ENCODE results near the gene TRAF3IP1. TPM values are rescaled to one million over a fixed set of nuclear protein-coding genes. Genes with fewer than 3 reads are reported as not detected.

Gene TRAF3IP1
- polyA plus RNA-seq, 1 donor from 2014 or later, result 12.5 TPM

DNA sequence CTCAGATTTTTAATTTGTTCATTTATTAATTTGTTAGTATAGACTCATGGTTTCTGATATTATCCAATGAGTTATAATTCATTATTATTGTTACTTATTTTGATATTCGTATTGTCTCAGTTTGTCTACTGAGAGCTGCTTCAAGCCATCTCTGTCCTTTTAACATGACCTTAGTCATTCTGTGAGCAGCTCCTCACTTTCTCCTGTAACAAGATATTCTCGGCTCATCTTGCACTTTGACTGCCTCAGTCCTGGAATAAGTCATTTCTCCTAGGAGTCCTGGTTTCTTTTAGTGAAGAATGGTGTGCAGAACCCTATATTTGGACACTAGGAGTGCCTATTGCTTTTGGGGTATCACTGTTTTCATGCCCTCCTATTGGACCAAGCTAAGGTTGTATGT lies 119.6 kb downstream of the TRAF3IP1 start:
- H4K20me1 ChIP-seq (ENCODE audit: insufficient read depth), result no peaks in the 10 kb centered on the region
- H3F3A ChIP-seq (ENCODE audit: insufficient read depth, low read length, poor library complexity, severe bottlenecking), result no peaks in the 10 kb centered on the region
- no peak overlapping the region for H3K9ac ChIP-seq (ENCODE audit: low read length)
- no peaks in the 10 kb centered on the region for H3K9me2 ChIP-seq (ENCODE audit: insufficient read depth, low read length)
- H3K9me3 ChIP-seq (ENCODE audit: low read length), result no peaks in the 10 kb centered on the region
- H3K36me3 ChIP-seq (ENCODE audit: insufficient read depth, low read length), result no peaks in the 10 kb centered on the region
- peaks cover 26% of the 10 kb centered on the region for H3K79me2 ChIP-seq (replicated peaks; ENCODE audit: insufficient read depth, low read length)
- no peak overlapping the region for H3K4me2 ChIP-seq (ENCODE audit: low read length)
- no peaks in the 10 kb centered on the region for H3K27me3 ChIP-seq (ENCODE audit: insufficient read depth, low read depth, low read length)
- no peak overlapping the region for H3K4me3 ChIP-seq (ENCODE audit: low read length)
- TF ChIP-seq MXI1 (conservative IDR thresholded peaks at IDR 0.05; ENCODE audit: poor library complexity, severe bottlenecking) (no peak), POLR2AphosphoS5 (IDR thresholded peaks at IDR 0.05) (no peak), SMC3 (conservative IDR thresholded peaks at IDR 0.05; ENCODE audit: poor library complexity) (no peak), EP300 (conservative IDR thresholded peaks at IDR 0.05; ENCODE audit: poor library complexity, severe bottlenecking) (no peak), EZH2 (IDR thresholded peaks at IDR 0.05; ENCODE audit: borderline replicate concordance, insufficient read depth, low read length, poor library complexity, severe bottlenecking) (no peak), TAF1 (IDR thresholded peaks at IDR 0.05; ENCODE audit: low read depth) (no peak), RAD21 (conservative IDR thresholded peaks at IDR 0.05) (no peak)
- TF ChIP-seq, protein P1, sequence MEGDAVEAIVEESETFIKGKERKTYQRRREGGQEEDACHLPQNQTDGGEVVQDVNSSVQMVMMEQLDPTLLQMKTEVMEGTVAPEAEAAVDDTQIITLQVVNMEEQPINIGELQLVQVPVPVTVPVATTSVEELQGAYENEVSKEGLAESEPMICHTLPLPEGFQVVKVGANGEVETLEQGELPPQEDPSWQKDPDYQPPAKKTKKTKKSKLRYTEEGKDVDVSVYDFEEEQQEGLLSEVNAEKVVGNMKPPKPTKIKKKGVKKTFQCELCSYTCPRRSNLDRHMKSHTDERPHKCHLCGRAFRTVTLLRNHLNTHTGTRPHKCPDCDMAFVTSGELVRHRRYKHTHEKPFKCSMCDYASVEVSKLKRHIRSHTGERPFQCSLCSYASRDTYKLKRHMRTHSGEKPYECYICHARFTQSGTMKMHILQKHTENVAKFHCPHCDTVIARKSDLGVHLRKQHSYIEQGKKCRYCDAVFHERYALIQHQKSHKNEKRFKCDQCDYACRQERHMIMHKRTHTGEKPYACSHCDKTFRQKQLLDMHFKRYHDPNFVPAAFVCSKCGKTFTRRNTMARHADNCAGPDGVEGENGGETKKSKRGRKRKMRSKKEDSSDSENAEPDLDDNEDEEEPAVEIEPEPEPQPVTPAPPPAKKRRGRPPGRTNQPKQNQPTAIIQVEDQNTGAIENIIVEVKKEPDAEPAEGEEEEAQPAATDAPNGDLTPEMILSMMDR (IDR thresholded peaks at IDR 0.05; ENCODE audit: poor library complexity, severe bottlenecking), result no peak
- TF ChIP-seq, protein P2, sequence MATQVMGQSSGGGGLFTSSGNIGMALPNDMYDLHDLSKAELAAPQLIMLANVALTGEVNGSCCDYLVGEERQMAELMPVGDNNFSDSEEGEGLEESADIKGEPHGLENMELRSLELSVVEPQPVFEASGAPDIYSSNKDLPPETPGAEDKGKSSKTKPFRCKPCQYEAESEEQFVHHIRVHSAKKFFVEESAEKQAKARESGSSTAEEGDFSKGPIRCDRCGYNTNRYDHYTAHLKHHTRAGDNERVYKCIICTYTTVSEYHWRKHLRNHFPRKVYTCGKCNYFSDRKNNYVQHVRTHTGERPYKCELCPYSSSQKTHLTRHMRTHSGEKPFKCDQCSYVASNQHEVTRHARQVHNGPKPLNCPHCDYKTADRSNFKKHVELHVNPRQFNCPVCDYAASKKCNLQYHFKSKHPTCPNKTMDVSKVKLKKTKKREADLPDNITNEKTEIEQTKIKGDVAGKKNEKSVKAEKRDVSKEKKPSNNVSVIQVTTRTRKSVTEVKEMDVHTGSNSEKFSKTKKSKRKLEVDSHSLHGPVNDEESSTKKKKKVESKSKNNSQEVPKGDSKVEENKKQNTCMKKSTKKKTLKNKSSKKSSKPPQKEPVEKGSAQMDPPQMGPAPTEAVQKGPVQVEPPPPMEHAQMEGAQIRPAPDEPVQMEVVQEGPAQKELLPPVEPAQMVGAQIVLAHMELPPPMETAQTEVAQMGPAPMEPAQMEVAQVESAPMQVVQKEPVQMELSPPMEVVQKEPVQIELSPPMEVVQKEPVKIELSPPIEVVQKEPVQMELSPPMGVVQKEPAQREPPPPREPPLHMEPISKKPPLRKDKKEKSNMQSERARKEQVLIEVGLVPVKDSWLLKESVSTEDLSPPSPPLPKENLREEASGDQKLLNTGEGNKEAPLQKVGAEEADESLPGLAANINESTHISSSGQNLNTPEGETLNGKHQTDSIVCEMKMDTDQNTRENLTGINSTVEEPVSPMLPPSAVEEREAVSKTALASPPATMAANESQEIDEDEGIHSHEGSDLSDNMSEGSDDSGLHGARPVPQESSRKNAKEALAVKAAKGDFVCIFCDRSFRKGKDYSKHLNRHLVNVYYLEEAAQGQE (IDR thresholded peaks at IDR 0.05; ENCODE audit: borderline replicate concordance), result no peak
- H2AFZ ChIP-seq (ENCODE audit: low read depth, low read length), result no peak overlapping the region
- no peak overlapping the region for H3K27ac ChIP-seq (ENCODE audit: low read length)

DNA sequence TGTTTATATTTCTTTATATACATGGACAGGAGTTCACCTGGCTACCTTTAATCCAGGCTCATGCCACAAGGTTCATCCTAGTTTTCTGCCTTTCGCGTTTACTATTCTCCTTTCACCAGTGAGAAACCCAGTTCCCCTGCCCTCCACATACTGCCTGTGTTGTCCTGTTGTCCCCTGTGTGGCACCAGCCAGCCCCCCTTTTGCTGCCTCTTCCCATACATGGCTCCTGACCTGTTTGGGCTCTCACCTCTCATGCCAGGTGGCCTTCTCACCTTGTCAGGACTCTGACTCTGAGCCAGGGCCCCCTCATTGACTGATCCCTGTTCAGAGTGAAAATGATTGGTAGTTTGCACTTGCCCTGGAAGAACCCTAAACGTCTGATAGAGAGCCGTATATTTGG lies 120.0 kb downstream of the TRAF3IP1 start:
- no peaks in the 10 kb centered on the region for H3K36me3 ChIP-seq (ENCODE audit: insufficient read depth, low read length)
- H4K20me1 ChIP-seq (ENCODE audit: insufficient read depth), result no peaks in the 10 kb centered on the region
- no peak overlapping the region for H3K9ac ChIP-seq (ENCODE audit: low read length)
- H3K4me3 ChIP-seq (ENCODE audit: low read length), result no peak overlapping the region
- H3K79me2 ChIP-seq (replicated peaks; ENCODE audit: insufficient read depth, low read length), result peaks cover 26% of the 10 kb centered on the region
- H3K4me2 ChIP-seq (ENCODE audit: low read length), result no peak overlapping the region
- H3K9me3 ChIP-seq (ENCODE audit: low read length), result no peaks in the 10 kb centered on the region
- H3K27ac ChIP-seq (ENCODE audit: low read length), result no peak overlapping the region
- H3F3A ChIP-seq (ENCODE audit: insufficient read depth, low read length, poor library complexity, severe bottlenecking), result no peaks in the 10 kb centered on the region
- no peaks in the 10 kb centered on the region for H3K27me3 ChIP-seq (ENCODE audit: insufficient read depth, low read depth, low read length)
- no peaks in the 10 kb centered on the region for H3K9me2 ChIP-seq (ENCODE audit: insufficient read depth, low read length)
- no peak overlapping the region for H2AFZ ChIP-seq (ENCODE audit: low read depth, low read length)
- TF ChIP-seq EP300 (conservative IDR thresholded peaks at IDR 0.05; ENCODE audit: poor library complexity, severe bottlenecking), result no peak

DNA sequence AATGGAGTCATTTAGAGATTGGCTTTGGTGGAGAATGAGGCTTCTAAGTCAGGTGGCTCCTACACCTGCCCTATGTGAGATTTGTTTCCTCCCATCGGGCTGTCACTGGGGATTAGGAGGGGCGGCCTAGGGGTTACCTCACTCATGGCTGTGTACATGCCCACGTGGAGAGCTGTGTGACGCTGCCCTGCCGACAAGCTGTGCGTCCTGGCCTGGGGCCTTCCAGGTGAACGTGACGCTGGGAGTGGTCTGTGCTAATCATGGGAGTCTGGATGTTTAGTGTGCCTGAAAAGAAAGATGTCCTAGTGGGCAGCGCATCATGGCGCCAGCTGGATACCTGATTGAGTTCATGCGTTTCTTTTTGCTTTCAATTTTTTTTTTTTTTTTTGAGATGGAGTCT lies 120.4 kb downstream of the TRAF3IP1 start:
- no peak overlapping the region for H3K27ac ChIP-seq (ENCODE audit: low read length)
- H4K20me1 ChIP-seq (ENCODE audit: insufficient read depth), result no peaks in the 10 kb centered on the region
- H3K9ac ChIP-seq (ENCODE audit: low read length), result no peak overlapping the region
- H2AFZ ChIP-seq (ENCODE audit: low read depth, low read length), result no peak overlapping the region
- H3F3A ChIP-seq (ENCODE audit: insufficient read depth, low read length, poor library complexity, severe bottlenecking), result no peaks in the 10 kb centered on the region
- no peaks in the 10 kb centered on the region for H3K9me3 ChIP-seq (ENCODE audit: low read length)
- H3K36me3 ChIP-seq (ENCODE audit: insufficient read depth, low read length), result no peaks in the 10 kb centered on the region
- no peaks in the 10 kb centered on the region for H3K27me3 ChIP-seq (ENCODE audit: insufficient read depth, low read depth, low read length)
- no peak overlapping the region for H3K4me2 ChIP-seq (ENCODE audit: low read length)
- H3K4me3 ChIP-seq (ENCODE audit: low read length), result no peak overlapping the region
- peaks cover 26% of the 10 kb centered on the region for H3K79me2 ChIP-seq (replicated peaks; ENCODE audit: insufficient read depth, low read length)
- H3K9me2 ChIP-seq (ENCODE audit: insufficient read depth, low read length), result no peaks in the 10 kb centered on the region
- TF ChIP-seq, protein P2 (IDR thresholded peaks at IDR 0.05; ENCODE audit: borderline replicate concordance), result no peak
- no peak for TF ChIP-seq EP300 (conservative IDR thresholded peaks at IDR 0.05; ENCODE audit: poor library complexity, severe bottlenecking)
- no peak for TF ChIP-seq SMC3 (conservative IDR thresholded peaks at IDR 0.05; ENCODE audit: poor library complexity)
- no peak for TF ChIP-seq EZH2 (IDR thresholded peaks at IDR 0.05; ENCODE audit: borderline replicate concordance, insufficient read depth, low read length, poor library complexity, severe bottlenecking)
- no peak for TF ChIP-seq RAD21 (conservative IDR thresholded peaks at IDR 0.05)
- TF ChIP-seq MXI1 (conservative IDR thresholded peaks at IDR 0.05; ENCODE audit: poor library complexity, severe bottlenecking), result no peak
- no peak for TF ChIP-seq POLR2AphosphoS5 (IDR thresholded peaks at IDR 0.05)
- TF ChIP-seq TAF1 (IDR thresholded peaks at IDR 0.05; ENCODE audit: low read depth), result no peak
- TF ChIP-seq, protein P1 (IDR thresholded peaks at IDR 0.05; ENCODE audit: poor library complexity, severe bottlenecking), result no peak

Data from neural cell (in vitro differentiated cells).